Hepatocyte (in vitro differentiated cells): ENCODE results near the gene AKAP6. TPM values are rescaled to one million over a fixed set of nuclear protein-coding genes. Genes with fewer than 3 reads are reported as not detected.

Experiments
- DNase-seq: peaks from one replicate; pipeline ENCODE4 v3.0.0-alpha.2; 2016; ENCODE audit warnings: low spot score
- H2AFZ ChIP-seq: fragments of 200-600 bp; sonication (generic); 2 replicates; pipeline ENCODE4 v1.6.0; 2016; ENCODE audit warnings: antibody characterized with exemption, mild to moderate bottlenecking
- H3K27ac ChIP-seq: fragments of 200-600 bp; sonication (generic); 2 replicates; pipeline ENCODE4 v1.5.1; 2016; ENCODE audit warnings: mild to moderate bottlenecking
- H3K27me3 ChIP-seq: fragments of 200-600 bp; sonication (generic); 2 replicates; pipeline ENCODE4 v1.6.1; 2016
- H3K36me3 ChIP-seq: fragments of 200-600 bp; sonication (generic); replicated peaks from 2 replicates; pipeline ENCODE4 v1.5.1; 2016; ENCODE audit warnings: low read depth; ENCODE audit not compliant: insufficient read depth
- H3K4me1 ChIP-seq: fragments of 200-600 bp; sonication (generic); 2 replicates; pipeline ENCODE4 v1.5.1; 2016; ENCODE audit warnings: mild to moderate bottlenecking, moderate library complexity; ENCODE audit not compliant: insufficient read depth
- H3K4me2 ChIP-seq: fragments of 200-600 bp; sonication (generic); 2 replicates; pipeline ENCODE4 v1.6.0; 2016
- H3K4me3 ChIP-seq: fragments of 200-600 bp; sonication (generic); 2 replicates; pipeline ENCODE4 v1.5.1; 2016; ENCODE audit warnings: mild to moderate bottlenecking
- H3K79me2 ChIP-seq: fragments of 200-600 bp; sonication (generic); 2 replicates; pipeline ENCODE4 v1.6.0; 2017; ENCODE audit warnings: mild to moderate bottlenecking
- H3K9me2 ChIP-seq: fragments of 200-600 bp; sonication (generic); replicated peaks from 2 replicates; pipeline ENCODE4 v1.6.0; 2017; ENCODE audit warnings: mild to moderate bottlenecking; ENCODE audit not compliant: insufficient read depth
- H3K9me3 ChIP-seq: fragments of 200-600 bp; sonication (generic); 2 replicates; pipeline ENCODE4 v1.5.1; 2016; ENCODE audit warnings: low read depth, mild to moderate bottlenecking
- H4K20me1 ChIP-seq: fragments of 200-600 bp; sonication (generic); 2 replicates; pipeline ENCODE4 v1.6.0; 2016; ENCODE audit warnings: mild to moderate bottlenecking; ENCODE audit not compliant: insufficient read depth, poor library complexity, severe bottlenecking
- CTCF ChIP-seq: fragments of 200-600 bp; sonication (generic); IDR thresholded peaks from 2 replicates; pipeline ENCODE4 v1.5.1; 2016; ENCODE audit warnings: antibody characterized with exemption, mild to moderate bottlenecking; ENCODE audit not compliant: poor library complexity
- EZH2 ChIP-seq: fragments of 200-600 bp; sonication (generic); IDR thresholded peaks from 2 replicates; pipeline ENCODE4 v1.6.1; 2016; ENCODE audit warnings: antibody characterized with exemption, mild to moderate bottlenecking, borderline replicate concordance
- EZH2phosphoT487 ChIP-seq: fragments of 200-600 bp; sonication (generic); IDR thresholded peaks from one replicate; pipeline ENCODE4 v1.6.1; 2018; ENCODE audit warnings: antibody characterized with exemption, mild to moderate bottlenecking, low read depth, moderate library complexity; ENCODE audit not compliant: unreplicated experiment, severe bottlenecking
- WGBS: methylation state at CpG from one replicate; pipeline ENCODE4 v1.1.6; 2016; ENCODE audit warnings: low lambda C conversion rate; ENCODE audit errors: missing lambda C conversion rate; 5-methylcytosine and 5-hydroxymethylcytosine counted together
- polyA plus RNA-seq: library from polyadenylated mRNA; unstranded; fragments of >200 nt; fragmentation: Nextera tagmentation; extraction: Ambion mirVana; gene quantifications from 2 replicates; pipeline ENCODE4 v1.2.1, GENCODE V29; 2016
- total RNA-seq: library from RNA; depleted of rRNA; stranded (reverse); fragments of >200 nt; gene quantifications from 2 replicates; pipeline ENCODE4 v1.2.3, GENCODE V29; 2014

Gene AKAP6
- total and polyA plus RNA-seq, 2 experiments from 2014 or later: 1.1 to 2.1 TPM

GRCh38 chr14:32694795-32695449 lies 365.8 kb downstream of the AKAP6 start:
- WGBS: 73% methylated on average over 3 of the region's 3 CpGs
- H2AFZ ChIP-seq: no peak overlapping the region
- no peaks in the 10 kb centered on the region for H3K9me3 ChIP-seq
- no peaks in the 10 kb centered on the region for H3K9me2 ChIP-seq
- TF ChIP-seq CTCF (no peak), EZH2phosphoT487 (no peak), EZH2 (no peak)
- no peak overlapping the region for H3K4me2 ChIP-seq
- no peaks in the 10 kb centered on the region for H3K4me1 ChIP-seq
- H3K79me2 ChIP-seq: no peaks in the 10 kb centered on the region
- DNase-seq: no peak
- H3K36me3 ChIP-seq: no peaks in the 10 kb centered on the region
- H3K4me3 ChIP-seq: no peak overlapping the region
- H3K27me3 ChIP-seq: no peaks in the 10 kb centered on the region
- no peak overlapping the region for H3K27ac ChIP-seq
- H4K20me1 ChIP-seq: no peaks in the 10 kb centered on the region

GRCh38 chr14:32696325-32697091 lies 367.4 kb downstream of the AKAP6 start:
- WGBS: 99% methylated on average over 3 of the region's 3 CpGs
- no peak overlapping the region for H3K27ac ChIP-seq
- H3K9me2 ChIP-seq: no peaks in the 10 kb centered on the region
- TF ChIP-seq EZH2 (no peak), CTCF (no peak), EZH2phosphoT487 (no peak)
- no peak for DNase-seq
- no peaks in the 10 kb centered on the region for H3K4me1 ChIP-seq
- no peaks in the 10 kb centered on the region for H3K9me3 ChIP-seq
- no peak overlapping the region for H3K4me3 ChIP-seq
- H4K20me1 ChIP-seq: no peaks in the 10 kb centered on the region
- H3K36me3 ChIP-seq: no peaks in the 10 kb centered on the region
- H2AFZ ChIP-seq: no peak overlapping the region
- no peaks in the 10 kb centered on the region for H3K79me2 ChIP-seq
- no peaks in the 10 kb centered on the region for H3K27me3 ChIP-seq
- no peak overlapping the region for H3K4me2 ChIP-seq

- H2AFZ ChIP-seq: no peak overlapping the region
- H3K27me3 ChIP-seq: no peaks in the 10 kb centered on the region
- no peaks in the 10 kb centered on the region for H3K9me2 ChIP-seq
- H3K27ac ChIP-seq: no peak overlapping the region
- no peak overlapping the region for H3K4me3 ChIP-seq
- H3K4me1 ChIP-seq: no peaks in the 10 kb centered on the region
- no peak for DNase-seq
- H3K79me2 ChIP-seq: no peaks in the 10 kb centered on the region
- H4K20me1 ChIP-seq: no peaks in the 10 kb centered on the region
- no peaks in the 10 kb centered on the region for H3K9me3 ChIP-seq
- H3K4me2 ChIP-seq: no peak overlapping the region
- TF ChIP-seq EZH2 (no peak), EZH2phosphoT487 (no peak), CTCF (no peak)
- H3K36me3 ChIP-seq: no peaks in the 10 kb centered on the region
- 96% methylated on average over 2 of the region's 2 CpGs for WGBS
These were observed 368.0 kb downstream of the AKAP6 start for GRCh38 chr14:32697114-32697513.
